HEK293 (cell line): ENCODE results near the gene ADAM23.

Experiments
- ZBTB20 ChIP-seq: fragments of 450-650 bp; formaldehyde crosslinking; IDR thresholded peaks from 2 replicates; pipeline ENCODE4 v1.5.1; 2016; ENCODE audit warnings: missing biosample characterization, missing genetic modification characterization
- ZBTB7A ChIP-seq: fragments of 450-650 bp; formaldehyde crosslinking; IDR thresholded peaks from 2 replicates; pipeline ENCODE4 v1.5.1; 2016; ENCODE audit warnings: low read depth, missing biosample characterization, missing genetic modification characterization

DNA sequence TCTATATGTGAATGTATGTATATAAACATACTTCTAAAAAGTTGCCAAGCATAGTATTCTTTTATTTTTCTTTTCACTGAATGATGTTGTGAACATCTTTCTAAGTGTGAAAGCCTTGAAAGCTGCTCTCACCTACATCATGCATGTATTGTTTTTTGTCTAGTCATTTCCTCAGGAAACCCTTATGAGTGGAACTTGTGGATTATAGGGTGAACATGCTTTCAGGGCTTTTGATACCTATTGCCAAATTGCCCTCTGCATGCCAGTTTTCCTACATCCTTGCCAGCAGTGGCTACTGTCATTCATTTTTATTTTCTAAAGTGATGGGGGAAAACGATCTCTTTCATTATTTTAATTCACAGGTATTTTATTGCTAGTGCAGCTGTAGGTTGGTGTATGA lies 78.3 kb downstream of the ADAM23 start:
- TF ChIP-seq ZBTB7A (no peak), ZBTB20 (tag by site-specific recombination) (no peak)
